Small intestine (tissue), 7 donors: ENCODE data around the gene CCDC92B. TPM values are rescaled to one million over a fixed set of nuclear protein-coding genes. Genes with fewer than 3 reads are reported as not detected.

Experiments used
- DNase-seq, 2 donors: peaks; one replicate each; pipeline versions ENCODE4 v3.0.0 to v3.0.0-alpha.2; 2013
- FAIRE-seq: peaks from 2 replicates; lab custom pipeline; 2012; peaks lifted over from hg19 to GRCh38; lab: Jason Lieb, UNC
- H3K27ac ChIP-seq, 3 donors: one replicate each; pipeline ENCODE4 v1.5.1; 2013; ENCODE audit warnings: low read length in 2 of 3, mild to moderate bottlenecking in 2 of 3, control low read depth in 1 of 3, inconsistent platforms in 1 of 3, low read depth in 1 of 3, moderate library complexity in 1 of 3
- H3K27me3 ChIP-seq, 3 donors: one replicate each; pipeline ENCODE4 v1.6.1; 2013; ENCODE audit warnings: low read length in 3 of 3, inconsistent platforms in 1 of 3; ENCODE audit not compliant: control insufficient read depth in 3 of 3, insufficient read depth in 3 of 3
- H3K36me3 ChIP-seq, 3 donors: one replicate each; pipeline ENCODE4 v1.6.1; 2013; ENCODE audit warnings: low read length in 3 of 3, inconsistent platforms in 1 of 3, low read depth in 1 of 3, mild to moderate bottlenecking in 1 of 3, moderate library complexity in 1 of 3; ENCODE audit not compliant: control insufficient read depth in 3 of 3, insufficient read depth in 2 of 3
- H3K4me1 ChIP-seq, 3 donors: one replicate each; pipeline ENCODE4 v1.6.1; 2013; ENCODE audit warnings: low read length in 2 of 3, inconsistent platforms in 1 of 3, low read depth in 1 of 3, mild to moderate bottlenecking in 1 of 3, moderate library complexity in 1 of 3; ENCODE audit not compliant: control insufficient read depth in 3 of 3, insufficient read depth in 2 of 3
- H3K4me3 ChIP-seq, 3 donors: one replicate each; pipeline ENCODE4 v1.5.1; 2013; ENCODE audit warnings: low read length in 3 of 3, control low read depth in 1 of 3, inconsistent platforms in 1 of 3, low read depth in 1 of 3, mild to moderate bottlenecking in 1 of 3, moderate library complexity in 1 of 3
- H3K9me3 ChIP-seq, 2 donors: one replicate each; pipeline ENCODE4 v1.6.1; 2013; ENCODE audit warnings: low read depth in 1 of 2, low read length in 1 of 2; ENCODE audit not compliant: control insufficient read depth in 2 of 2, insufficient read depth in 1 of 2
- WGBS, 3 donors: extraction: QIAGEN DNeasy Blood & Tissue Kit; methylation state at CpG; one replicate each; pipeline ENCODE4 v1.1.7; 2013; 5-methylcytosine and 5-hydroxymethylcytosine counted together
- polyA plus RNA-seq, 4 donors: library from polyadenylated mRNA; stranded (reverse) in 3 of 4; unstranded in 1 of 4; fragments of 200-250 nt in 3 of 4; fragments of 120-200 nt in 1 of 4; gene quantifications; one replicate each; pipeline versions ENCODE4 v1.2.1 to v1.2.3, GENCODE V29; 2013
- donor health status: healthy with polysubstance abuse.
- donor health status: control.
- donor health status: control.
- donor health status: Bipolar disorder and iron deficiency.
- donor health status: healthy.

The CCDC92B gene
- polyA plus RNA-seq, 4 donors = 0.22 to 1.2 (median 0.75) TPM; not detected in 1

DNA sequence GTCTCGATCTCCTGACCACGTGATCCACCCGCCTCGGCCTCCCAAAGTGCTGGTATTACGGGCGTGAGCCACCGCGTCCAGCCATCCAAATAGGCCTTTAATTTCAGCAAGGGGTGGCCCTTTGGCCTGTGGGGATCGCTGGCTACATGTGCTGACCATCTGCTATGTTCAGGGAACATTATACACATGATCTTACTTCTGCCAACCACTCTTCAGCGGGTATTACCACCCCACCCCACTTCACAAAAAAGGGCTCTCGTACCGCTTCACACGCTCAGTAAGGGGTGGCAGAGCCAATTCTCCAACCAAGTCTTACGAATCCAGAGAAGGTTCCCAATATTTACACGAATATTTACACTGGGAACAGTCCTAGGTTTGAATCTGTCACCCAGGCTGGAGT lies 11.8 kb downstream of the CCDC92B start:
- DNase-seq = no peak
- Histone ChIP-seq H3K9me3 (no peaks in the 10 kb centered on the region), H3K27me3 (peaks cover 0 to 4% (median 2%) of the 10 kb centered on the region in 3 donors), H3K4me3 (no peak overlapping the region), H3K4me1 (no peaks in the 10 kb centered on the region), H3K27ac (no peak overlapping the region), H3K36me3 (no peaks in the 10 kb centered on the region)
- WGBS, 3 donors = 88 to 95% (median 90%) methylated on average over 15 of the region's 15 CpGs
- FAIRE-seq = no peak

DNA sequence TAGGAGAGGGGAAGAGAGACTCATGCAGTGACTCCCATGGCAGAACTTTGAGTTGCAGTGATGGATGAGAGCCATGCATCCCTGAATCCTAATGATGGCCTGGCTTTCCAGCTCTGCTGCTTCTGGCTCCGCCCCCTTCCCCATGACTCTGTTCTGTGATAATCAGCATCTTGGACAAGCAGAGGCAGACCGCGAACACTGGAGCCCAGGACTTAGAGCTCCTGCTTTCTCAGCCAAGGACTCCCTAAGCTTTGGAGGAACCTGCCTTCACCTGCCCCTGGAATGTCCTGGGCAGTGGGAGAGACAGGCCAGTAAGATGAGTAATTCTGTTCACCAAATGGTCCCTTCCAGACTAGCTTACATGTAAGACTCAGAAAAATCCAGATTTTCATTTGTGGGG lies 12.5 kb downstream of the CCDC92B start:
- DNase-seq (no peak), FAIRE-seq (no peak)
- Histone ChIP-seq H3K4me1 (no peaks in the 10 kb centered on the region), H3K36me3 (no peaks in the 10 kb centered on the region), H3K27me3 (peaks cover 0 to 4% (median 0%) of the 10 kb centered on the region in 3 donors), H3K27ac (no peak overlapping the region), H3K4me3 (no peak overlapping the region), H3K9me3 (no peaks in the 10 kb centered on the region)
- WGBS, 3 donors = 81 to 95% (median 82%) methylated on average over 3 of the region's 3 CpGs

DNA sequence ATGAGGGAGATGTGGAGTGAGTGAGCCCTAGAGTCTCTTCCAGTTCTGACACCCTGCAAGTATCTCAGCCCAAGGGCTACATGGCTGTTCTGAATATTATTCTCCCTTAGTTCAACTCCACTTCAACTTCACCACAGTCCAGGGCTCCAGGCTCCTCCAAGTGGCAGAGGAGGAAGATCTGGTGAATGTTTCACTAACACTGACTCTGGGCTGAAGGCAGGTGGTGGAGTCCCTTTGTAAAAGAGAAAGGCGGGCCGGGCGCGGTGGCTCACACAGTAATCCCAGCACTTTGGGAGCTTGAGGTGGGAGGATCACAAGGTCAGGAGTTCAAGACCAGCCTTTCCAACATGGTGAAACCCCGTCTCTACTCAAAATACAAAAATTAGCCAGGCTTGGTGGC lies 13.6 kb downstream of the CCDC92B start:
- DNase-seq = peak; percentile 30 to 47

DNA sequence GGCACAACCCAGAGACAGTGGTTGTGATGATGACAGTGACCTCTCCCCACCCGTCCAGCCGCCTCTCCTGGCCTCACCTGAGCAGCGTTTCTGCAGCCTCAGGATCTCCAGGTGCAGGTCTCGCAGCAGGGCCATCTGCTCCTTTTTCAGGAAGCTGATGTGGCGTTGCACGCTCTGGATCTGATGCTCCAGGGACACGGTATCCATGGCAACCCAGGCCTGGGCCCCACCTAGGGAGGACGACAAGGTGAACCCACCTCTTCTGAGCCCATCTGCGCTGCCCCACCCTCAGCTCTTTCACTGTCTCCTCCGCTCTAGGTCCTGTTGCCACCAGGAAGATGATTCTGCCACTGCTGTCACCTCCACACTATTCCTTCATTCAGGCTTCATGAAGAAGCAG lies 14.5 kb downstream of the CCDC92B start:
- Histone ChIP-seq H3K4me3 (no peak overlapping the region), H3K27ac (no peak overlapping the region), H3K4me1 (no peaks in the 10 kb centered on the region), H3K9me3 (no peaks in the 10 kb centered on the region), H3K36me3 (no peaks in the 10 kb centered on the region), H3K27me3 (peaks cover 0 to 6% (median 0%) of the 10 kb centered on the region in 3 donors)
- WGBS, 3 donors = 61 to 76% (median 66%) methylated on average over 9 to 10 of the region's 10 CpGs
- no peak for FAIRE-seq
- DNase-seq = no peak

More for the DNA sequence above, 13.6 kb downstream of the CCDC92B start:
- Histone ChIP-seq H3K4me3 (no peak overlapping the region), H3K9me3 (no peaks in the 10 kb centered on the region), H3K27ac (no peak overlapping the region), H3K36me3 (no peaks in the 10 kb centered on the region), H3K4me1 (no peaks in the 10 kb centered on the region), H3K27me3 (peaks cover 0 to 4% (median 0%) of the 10 kb centered on the region in 3 donors)
- FAIRE-seq = no peak
- WGBS, 3 donors = 13 to 62% (median 47%) methylated on average over 5 of the region's 5 CpGs

DNA sequence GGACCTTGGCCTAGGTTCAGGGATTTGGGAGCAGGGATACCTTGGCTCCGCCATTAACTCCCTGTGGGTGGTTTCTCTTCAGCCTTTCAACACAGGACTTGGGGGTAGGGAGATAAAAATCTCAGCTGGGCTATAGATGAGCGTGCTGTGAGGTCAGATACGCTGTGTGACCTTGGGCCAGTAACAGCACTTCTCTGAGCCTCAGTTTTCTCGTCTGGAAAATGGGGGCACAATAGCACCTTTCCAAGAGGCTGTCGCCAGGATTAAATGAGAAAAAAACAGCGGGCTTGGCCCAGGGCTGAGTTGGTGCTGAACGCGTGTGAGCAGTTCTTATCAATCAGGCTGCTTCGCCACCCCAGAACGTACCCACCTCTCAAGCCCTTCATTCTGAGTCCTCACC lies 17.6 kb downstream of the CCDC92B start:
- WGBS, 3 donors = 67 to 89% (median 84%) methylated on average over 10 of the region's 10 CpGs
- no peak for FAIRE-seq

DNA sequence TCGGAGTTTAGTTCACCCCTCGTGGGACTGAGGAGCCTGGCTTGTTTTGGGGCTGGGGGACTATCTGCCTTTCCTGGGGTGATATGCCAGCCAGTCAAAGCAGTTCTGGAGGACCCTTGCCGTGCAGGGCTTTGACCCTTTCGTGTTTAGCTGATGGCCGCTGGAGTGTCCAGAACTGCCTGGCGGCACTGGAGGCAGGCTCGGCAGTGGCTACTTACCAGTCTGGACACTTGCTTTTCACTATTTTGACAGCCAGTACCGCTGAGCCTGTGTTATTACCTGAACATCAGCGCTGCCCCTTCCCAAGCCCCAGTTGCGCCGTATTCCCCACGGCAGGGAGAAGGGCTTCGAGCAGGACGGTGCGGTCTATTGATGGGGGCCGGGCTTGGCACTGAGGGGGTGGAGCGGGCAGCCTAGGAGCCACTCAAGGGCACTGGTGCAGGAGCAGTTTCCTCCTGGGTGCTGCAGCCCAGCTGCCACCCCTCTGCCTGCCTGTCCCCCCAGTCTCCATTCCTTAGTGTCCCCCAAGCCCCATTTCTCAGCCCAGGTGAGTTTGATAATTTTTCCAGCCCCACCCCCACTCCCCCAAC lies 18.6 kb downstream of the CCDC92B start:
- H3K36me3 ChIP-seq = peaks cover 0 to 5% (median 0%) of the 10 kb centered on the region in 3 donors
- FAIRE-seq (no peak), DNase-seq (no peak)
- H3K27me3 ChIP-seq = peaks cover 0 to 5% (median 3%) of the 10 kb centered on the region in 3 donors
- H3K4me3 ChIP-seq = no peak overlapping the region
- H3K4me1 ChIP-seq = no peaks in the 10 kb centered on the region
- 81 to 85% (median 83%) methylated on average over 17 of the region's 17 CpGs for WGBS, 3 donors
- no peaks in the 10 kb centered on the region for H3K9me3 ChIP-seq
- no peak overlapping the region for H3K27ac ChIP-seq

More for the DNA sequence above, 17.6 kb downstream of the CCDC92B start:
- Histone ChIP-seq H3K27ac (no peak overlapping the region), H3K9me3 (no peaks in the 10 kb centered on the region), H3K36me3 (peaks cover 0 to 5% (median 0%) of the 10 kb centered on the region in 3 donors), H3K4me1 (no peaks in the 10 kb centered on the region), H3K27me3 (peaks cover 0 to 5% (median 3%) of the 10 kb centered on the region in 3 donors), H3K4me3 (no peak overlapping the region)
- DNase-seq = no peak

DNA sequence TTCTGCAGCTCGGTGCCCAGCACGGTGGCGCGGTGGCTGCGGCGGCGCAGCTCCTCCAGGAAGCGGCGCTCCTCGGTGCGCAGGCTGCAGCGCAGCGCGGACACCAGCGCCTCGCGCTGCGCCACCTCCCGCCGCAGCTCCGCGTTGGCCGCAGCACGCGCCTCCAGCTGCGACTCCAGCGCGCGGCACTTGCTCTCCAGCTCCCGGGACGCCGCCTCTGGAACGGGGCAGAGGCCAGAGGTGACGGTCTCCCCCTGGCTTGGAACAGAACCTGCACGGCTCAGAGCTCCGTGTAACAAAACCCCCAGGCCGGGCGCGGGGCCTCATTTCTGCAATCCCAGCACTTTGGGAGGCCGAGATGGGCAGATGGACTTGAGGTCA lies 24.7 kb downstream of the CCDC92B start:
- H3K27ac ChIP-seq = no peak overlapping the region
- H3K4me3 ChIP-seq = peak overlapping the region in 1 of 3 donors; percentile 38
- peak in 1 of 2 donors; percentile 63 for DNase-seq
- peaks cover 0 to 15% (median 3%) of the 10 kb centered on the region in 3 donors for H3K4me1 ChIP-seq
- FAIRE-seq = no peak
- H3K36me3 ChIP-seq = peaks cover 0 to 5% (median 0%) of the 10 kb centered on the region in 3 donors
- H3K9me3 ChIP-seq = no peaks in the 10 kb centered on the region
- 3% methylated on average over 11 to 40 of the region's 40 CpGs for WGBS, 3 donors
- peaks cover 0 to 10% (median 2%) of the 10 kb centered on the region in 3 donors for H3K27me3 ChIP-seq

DNA sequence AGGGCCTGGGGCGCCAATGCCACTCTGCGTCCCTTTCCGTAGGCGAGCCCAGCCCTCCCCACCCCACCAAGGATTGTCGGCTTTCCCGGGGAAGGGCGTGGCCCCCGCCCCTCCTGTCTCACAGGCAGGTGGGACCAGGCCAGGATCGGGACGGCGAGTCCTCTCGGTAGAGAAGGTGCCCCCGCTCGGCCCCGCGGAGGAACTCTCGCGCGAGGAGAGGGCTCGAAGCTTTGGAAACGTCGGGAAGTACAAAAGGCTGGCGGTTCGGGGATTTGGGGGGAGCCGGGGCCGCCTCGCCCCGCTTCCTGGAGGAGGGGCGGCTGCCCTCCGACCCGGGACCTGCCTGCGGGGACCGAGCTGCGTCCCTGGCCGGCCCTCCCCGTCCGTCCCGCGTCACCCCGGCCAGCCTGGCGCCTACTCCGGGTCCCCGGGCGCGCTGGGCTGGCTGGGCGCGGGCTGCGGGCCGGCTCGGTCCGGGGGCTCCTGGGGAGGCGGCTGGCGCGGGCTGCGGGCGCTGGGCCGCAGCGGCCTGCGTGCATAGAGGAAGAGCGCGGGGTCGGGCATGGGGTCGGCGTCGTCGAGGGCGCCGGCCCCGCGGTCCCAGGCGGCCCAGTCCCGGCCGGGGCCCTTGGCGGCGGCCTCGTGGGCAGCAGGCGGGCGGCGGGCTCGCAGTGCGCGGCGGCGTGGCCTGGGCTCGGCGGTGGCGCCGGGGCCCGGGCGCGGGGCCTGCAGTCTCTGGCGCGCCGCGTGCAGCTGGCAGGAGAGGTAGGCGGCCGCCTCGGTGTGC lies 25.3 kb downstream of the CCDC92B start:
- no peak for FAIRE-seq
- Histone ChIP-seq H3K27ac (peak overlapping the region in 1 of 3 donors; percentile 50), H3K9me3 (no peaks in the 10 kb centered on the region), H3K4me3 (peak overlapping the region; percentile 19 to 38 (median 25)), H3K4me1 (peaks cover 0 to 15% (median 3%) of the 10 kb centered on the region in 3 donors), H3K36me3 (peaks cover 0 to 5% (median 0%) of the 10 kb centered on the region in 3 donors), H3K27me3 (peaks cover 0 to 10% (median 2%) of the 10 kb centered on the region in 3 donors)
- DNase-seq = peak; percentile 49 to 86
- 2% methylated on average over 23 to 98 of the region's 98 CpGs for WGBS, 3 donors
